GM12878 (cell line): ENCODE results near the gene SEMA3B. TPM values are rescaled to one million over a fixed set of nuclear protein-coding genes. Genes with fewer than 3 reads are reported as not detected.

Source experiments
- ATAC-seq: fragments of 200-7000 bp; cut with Tn5 transposase; 3 replicates; pipeline ENCODE4 v1.9.1; 2020; ENCODE audit warnings: mild to moderate bottlenecking, moderate library complexity
- BruUV-seq: library from RNA; stranded (reverse); fragments of 400-500 nt; replicated peaks from 2 replicates; lab custom pipeline; 2021; lab: Mats Ljungman, UMichigan
- CTCF ChIA-PET: fragments of 300-600 bp; sonication (Branson Sonifier 250); formaldehyde crosslinking; extraction: SDS; loops from one replicate; lab custom pipeline; 2021; ENCODE audit warnings: inconsistent platforms; lab: Yijun Ruan, JAX
- POLR2A ChIA-PET: fragments of 350-600 bp; formaldehyde crosslinking; extraction: SDS; loops from one replicate; lab custom pipeline; 2021; ENCODE audit warnings: inconsistent platforms; lab: Charles Lee
- RAD21 ChIA-PET: fragments of 300-600 bp; sonication (Branson Sonifier 250); formaldehyde crosslinking; loops from one replicate; lab custom pipeline; 2023; ENCODE audit warnings: antibody characterized with exemption; ENCODE audit not compliant: unreplicated experiment; lab: Charles Lee
- SMC1A ChIA-PET: fragments of 300-600 bp; sonication (Branson Sonifier 250); formaldehyde crosslinking; loops from one replicate; lab custom pipeline; 2023; ENCODE audit not compliant: unreplicated experiment, uncharacterized antibody; lab: Charles Lee
- DNase-seq: peaks from one replicate; pipeline ENCODE4 v3.0.0-alpha.2; 2011; ENCODE audit warnings: low read depth, low spot score
- FAIRE-seq: peaks from 3 replicates; lab custom pipeline; 2011; peaks lifted over from hg19 to GRCh38; lab: Jason Lieb, UNC
- H2AFZ ChIP-seq: 2 replicates; pipeline ENCODE4 v1.6.0; 2011; ENCODE audit warnings: low read depth, low read length, control low read depth; ENCODE audit not compliant: control insufficient read depth
- H3K27ac ChIP-seq: 2 replicates; pipeline ENCODE4 v1.5.1; 2011; ENCODE audit warnings: control low read depth; ENCODE audit not compliant: control insufficient read depth, insufficient read depth
- H3K27me3 ChIP-seq, 2 experiments: replicated peaks in 1 of 2; 2 replicates each; pipeline versions ENCODE4 v1.6.0 to v1.6.1; 2011; ENCODE audit warnings: low read length in 1 of 2; ENCODE audit not compliant: control insufficient read depth in 2 of 2, insufficient read depth in 2 of 2
- H3K36me3 ChIP-seq, 2 experiments: 2 replicates each; pipeline ENCODE4 v1.5.1; 2011; ENCODE audit warnings: low read length in 1 of 2; ENCODE audit not compliant: control insufficient read depth in 2 of 2, insufficient read depth in 2 of 2
- H3K4me1 ChIP-seq: 2 replicates; pipeline ENCODE4 v1.6.1; 2011; ENCODE audit warnings: mild to moderate bottlenecking, low read length, moderate library complexity, mixed read lengths; ENCODE audit not compliant: control insufficient read depth, insufficient read depth
- H3K4me2 ChIP-seq: 2 replicates; pipeline ENCODE4 v1.6.0; 2011; ENCODE audit warnings: control low read depth; ENCODE audit not compliant: control insufficient read depth, insufficient read depth
- H3K4me3 ChIP-seq: fragments of 200-600 bp; sonication (generic); 2 replicates; pipeline ENCODE4 v1.5.1; 2016
- H3K79me2 ChIP-seq: 2 replicates; pipeline ENCODE4 v1.6.0; 2011; ENCODE audit warnings: low read length; ENCODE audit not compliant: control insufficient read depth, insufficient read depth
- H3K9ac ChIP-seq: 2 replicates; pipeline ENCODE4 v1.8.0; 2011; ENCODE audit warnings: low read length, control low read depth, mixed read lengths; ENCODE audit not compliant: control insufficient read depth, insufficient read depth
- H3K9me3 ChIP-seq: replicated peaks from 3 replicates; pipeline ENCODE4 v1.5.1; 2011; ENCODE audit warnings: mild to moderate bottlenecking, low read length; ENCODE audit not compliant: control insufficient read depth, insufficient read depth
- H4K20me1 ChIP-seq: 2 replicates; pipeline ENCODE4 v1.6.0; 2011; ENCODE audit not compliant: control insufficient read depth, insufficient read depth
- ATF2 ChIP-seq: IDR thresholded peaks from 2 replicates; pipeline ENCODE4 v1.6.1; 2012; ENCODE audit warnings: low read length, inconsistent platforms
- ATF3 ChIP-seq: IDR thresholded peaks from 2 replicates; pipeline ENCODE4 v1.6.1; 2011; ENCODE audit warnings: low read depth, mild to moderate bottlenecking, low read length, moderate library complexity, borderline replicate concordance; ENCODE audit errors: extremely low read depth
- BRCA1 ChIP-seq: IDR thresholded peaks from 2 replicates; pipeline ENCODE4 v1.6.1; 2011; ENCODE audit warnings: low read depth, low read length, improper control_type of control experiment
- CBX3 ChIP-seq: fragments of 200-600 bp; sonication (generic); IDR thresholded peaks from 2 replicates; pipeline ENCODE4 v1.6.1; 2016; ENCODE audit warnings: low read depth, borderline replicate concordance
- CREB1 ChIP-seq: IDR thresholded peaks from 2 replicates; pipeline ENCODE4 v1.6.1; 2012; ENCODE audit warnings: low read depth, mild to moderate bottlenecking, inconsistent platforms
- EP300 ChIP-seq, 2 experiments: fragments of 150-350 bp in 1 of 2; IDR thresholded peaks; 2 replicates each; pipeline ENCODE4 v1.6.1; 2011 to 2012; ENCODE audit warnings: low read depth in 2 of 2, low read length in 2 of 2, borderline replicate concordance in 1 of 2, improper control_type of control experiment in 1 of 2, inconsistent platforms in 1 of 2; ENCODE audit not compliant: control insufficient read depth in 1 of 2
- ETV6 ChIP-seq, 2 experiments: fragments of 450-650 bp in 1 of 2; IDR thresholded peaks in 1 of 2; conservative IDR thresholded peaks in 1 of 2; 2 replicates each; pipeline ENCODE4 v1.6.1; 2014; ENCODE audit warnings: antibody characterized with exemption in 1 of 2, borderline replicate concordance in 1 of 2, low read depth in 1 of 2, mild to moderate bottlenecking in 1 of 2, moderate library complexity in 1 of 2
- EZH2 ChIP-seq: IDR thresholded peaks from 2 replicates; pipeline ENCODE4 v1.6.1; 2012; ENCODE audit warnings: low read depth, mild to moderate bottlenecking, control low read depth, inconsistent platforms, low read length, borderline replicate concordance; ENCODE audit not compliant: control insufficient read depth
- KLF5 ChIP-seq: fragments of 450-650 bp; IDR thresholded peaks from 2 replicates; pipeline ENCODE4 v1.6.1; 2014; ENCODE audit warnings: mild to moderate bottlenecking; ENCODE audit not compliant: partially characterized antibody
- MEF2A ChIP-seq: IDR thresholded peaks from 2 replicates; pipeline ENCODE4 v1.6.1; 2011; ENCODE audit warnings: low read depth, mild to moderate bottlenecking, low read length, moderate library complexity; ENCODE audit not compliant: insufficient read depth
- MLLT1 ChIP-seq: fragments of 450-650 bp; IDR thresholded peaks from 2 replicates; pipeline ENCODE4 v1.6.1; 2016; ENCODE audit warnings: mild to moderate bottlenecking
- NKRF ChIP-seq: fragments of 450-650 bp; conservative IDR thresholded peaks from 2 replicates; pipeline ENCODE4 v1.6.1; 2017; ENCODE audit warnings: mild to moderate bottlenecking, moderate library complexity
- NR2F1 ChIP-seq: fragments of 450-650 bp; conservative IDR thresholded peaks from 2 replicates; pipeline ENCODE4 v1.6.1; 2017; ENCODE audit warnings: mild to moderate bottlenecking
- RBBP5 ChIP-seq: fragments of 200-600 bp; sonication (generic); conservative IDR thresholded peaks from 2 replicates; pipeline ENCODE4 v1.6.1; 2016
- SREBF2 ChIP-seq: IDR thresholded peaks from 2 replicates; pipeline ENCODE4 v1.6.1; 2012; ENCODE audit warnings: mild to moderate bottlenecking, low read length
- STAT1 ChIP-seq: fragments of 450-650 bp; conservative IDR thresholded peaks from 2 replicates; pipeline ENCODE4 v1.6.1; 2014; ENCODE audit warnings: antibody characterized with exemption, mild to moderate bottlenecking
- SUPT20H ChIP-seq: IDR thresholded peaks from 2 replicates; pipeline ENCODE4 v1.6.1; 2011; ENCODE audit warnings: low read depth, mild to moderate bottlenecking, low read length, moderate library complexity, borderline replicate concordance; ENCODE audit not compliant: control insufficient read depth
- TBL1XR1 ChIP-seq: IDR thresholded peaks from 2 replicates; pipeline ENCODE4 v1.6.1; 2012; ENCODE audit warnings: low read depth, low read length, improper control_type of control experiment
- WRNIP1 ChIP-seq: IDR thresholded peaks from 2 replicates; pipeline ENCODE4 v1.6.1; 2011; ENCODE audit warnings: low read depth, low read length, improper control_type of control experiment, borderline replicate concordance
- WGBS: methylation state at CpG from one replicate; pipeline ENCODE4 v1.1.6; 2016; ENCODE audit warnings: low lambda C conversion rate; ENCODE audit not compliant: insufficient replicate concordance, insufficient coverage; ENCODE audit errors: missing lambda C conversion rate; 5-methylcytosine and 5-hydroxymethylcytosine counted together
- in situ Hi-C: fragments of 300-500 bp; cut with MboI; formaldehyde crosslinking; loops from 9 replicates; pipeline ENCODE4 v1.14.3; 2018; ENCODE audit warnings: mixed read lengths
- intact Hi-C: fragments of 100-400 bp; cut with micrococcal nuclease; formaldehyde crosslinking; loops from one replicate; pipeline ENCODE4 v1.14.2; 2022; ENCODE audit not compliant: unreplicated experiment
- polyA plus RNA-seq, 11 experiments: library from polyadenylated mRNA; depleted of rRNA in 4 of 11; unstranded in 6 of 11; stranded (reverse) in 5 of 11; fragments of >200 nt; fragmentation: Nextera tagmentation in 4 of 11; fragmentation: Illumina TruSeq in 1 of 11; extraction: Ambion mirVana in 4 of 11; extraction: Trizol in 1 of 11; gene quantifications; 1 replicate in 1 of 11; 2 replicates in 10 of 11; pipeline versions ENCODE4 v1.2.1 to v1.2.3, GENCODE V29; 2011 to 2016; ENCODE audit warnings: inconsistent platforms in 2 of 11, missing spikeins in 2 of 11, low read depth in 1 of 11
- total RNA-seq, 4 experiments: library from RNA; depleted of rRNA in 3 of 4; stranded (reverse); fragments of >200 nt in 3 of 4; fragmentation: Illumina TruSeq in 1 of 4; extraction: Trizol in 1 of 4; gene quantifications; 2 replicates each; pipeline versions ENCODE4 v1.2.1 to v1.2.3, GENCODE V29; 2013 to 2021

The SEMA3B gene
- total and polyA plus RNA-seq, 10 of the 15 experiments (the other 5 are each of a cell fraction or from before 2014, with no cell fraction given): 0.06 to 0.59 (median 0.14) TPM; not detected in 2

- intact Hi-C loops (no loop called here), in situ Hi-C loops (no loop called here)
- WGBS: 0% methylated on average over 1 of the region's 1 CpG
- Histone ChIP-seq H4K20me1 (no peaks in the 10 kb centered on the region), H3K9me3 (no peaks in the 10 kb centered on the region), H3K9ac (no peak overlapping the region), H2AFZ (no peak overlapping the region), H3K36me3 (no peaks in the 10 kb centered on the region), H3K27me3 (peaks cover 0 to 4% of the 10 kb centered on the region in 2 experiments; a peak in 1 of 4 replicates), H3K4me3 (no peak overlapping the region), H3K27ac (no peak overlapping the region), H3K79me2 (no peaks in the 10 kb centered on the region), H3K4me1 (peaks cover 6% of the 10 kb centered on the region), H3K4me2 (no peak overlapping the region)
- POLR2A ChIA-PET: no interaction called here
- CTCF ChIA-PET: no interaction called here
- no TSS peak for BruUV-seq
- ATAC-seq: no peak
- SMC1A ChIA-PET: no interaction called here
- RAD21 ChIA-PET: no interaction called here
- no peak for FAIRE-seq
- no peak for DNase-seq
- TF ChIP-seq KLF5: no peak
- TF ChIP-seq BRCA1: no peak
- TF ChIP-seq ATF3: no peak
- no peak for TF ChIP-seq MEF2A
- no peak for TF ChIP-seq EZH2
- no peak for TF ChIP-seq TBL1XR1
- TF ChIP-seq EP300 (IDR thresholded peaks at IDR 0.05; ENCODE audit: borderline replicate concordance in 1 of 2, control insufficient read depth in 1 of 2, low read depth in 2 of 2, low read length in 2 of 2): no peak
- TF ChIP-seq NKRF: no peak
- no peak for TF ChIP-seq ETV6 (conservative IDR thresholded peaks at IDR 0.05 in 1 of 2, IDR thresholded peaks at IDR 0.05 in 1 of 2; ENCODE audit: borderline replicate concordance in 1 of 2, low read depth in 1 of 2)
- no peak for TF ChIP-seq CBX3
- no peak for TF ChIP-seq MLLT1
- TF ChIP-seq RBBP5: no peak
- no peak for TF ChIP-seq NR2F1
- TF ChIP-seq CREB1: no peak
- TF ChIP-seq ATF2: no peak
- no peak for TF ChIP-seq SREBF2
- no peak for TF ChIP-seq SUPT20H
- TF ChIP-seq STAT1: no peak
- no peak for TF ChIP-seq WRNIP1
Observed at GRCh38 chr3:50265571-50265970, 3.4 kb upstream of the SEMA3B start.
